SK-N-SH treated with all-trans-retinoic acid at 6 μM for 48 hours (cell line): ENCODE measurements around the gene CAAP1.

Experiments
- ATAC-seq: fragments of 200-7000 bp; cut with Tn5 transposase; 3 replicates; pipeline ENCODE4 v1.9.1; 2020; ENCODE audit warnings: mild to moderate bottlenecking, moderate library complexity
- ARNTL ChIP-seq: fragments of 450-650 bp; formaldehyde crosslinking; IDR thresholded peaks from 2 replicates; pipeline ENCODE4 v1.5.0; 2020; ENCODE audit warnings: low read depth, mild to moderate bottlenecking, moderate library complexity, borderline replicate concordance
- BACH2 ChIP-seq: fragments of 250-450 bp; sonication (Bioruptor Pico); IDR thresholded peaks from 2 replicates; pipeline ENCODE4 v1.9.0; 2021; ENCODE audit warnings: mild to moderate bottlenecking, borderline replicate concordance
- CSDC2 ChIP-seq: fragments of 250-450 bp; sonication (Bioruptor Pico); IDR thresholded peaks from 2 replicates; pipeline ENCODE4 v1.5.0; 2020; ENCODE audit warnings: mild to moderate bottlenecking, moderate library complexity
- CSRNP3 ChIP-seq: fragments of 250-450 bp; sonication (Bioruptor Pico); IDR thresholded peaks from 2 replicates; pipeline ENCODE4 v1.5.1; 2021; ENCODE audit warnings: mild to moderate bottlenecking, moderate library complexity
- ESRRG ChIP-seq: fragments of 250-450 bp; sonication (Bioruptor Pico); IDR thresholded peaks from 2 replicates; pipeline ENCODE4 v1.6.1; 2021; ENCODE audit warnings: mild to moderate bottlenecking
- GLIS3 ChIP-seq: fragments of 250-450 bp; sonication (Bioruptor Pico); IDR thresholded peaks from 2 replicates; pipeline ENCODE4 v1.5.0; 2020; ENCODE audit warnings: mild to moderate bottlenecking, moderate library complexity
- ISL1 ChIP-seq: fragments of 250-450 bp; sonication (Bioruptor Pico); IDR thresholded peaks from 2 replicates; pipeline ENCODE4 v2.1.2; 2022; ENCODE audit warnings: mild to moderate bottlenecking, moderate library complexity
- OSR1 ChIP-seq: fragments of 250-450 bp; sonication (Bioruptor Pico); IDR thresholded peaks from 2 replicates; pipeline ENCODE4 v1.8.0; 2022; ENCODE audit warnings: moderate library complexity, mild to moderate bottlenecking, inconsistent platforms
- PATZ1 ChIP-seq: fragments of 250-450 bp; sonication (Bioruptor Pico); IDR thresholded peaks from 2 replicates; pipeline ENCODE4 v1.8.0; 2020; ENCODE audit warnings: mild to moderate bottlenecking, moderate library complexity, borderline replicate concordance
- POU6F1 ChIP-seq: fragments of 250-450 bp; sonication (Bioruptor Pico); IDR thresholded peaks from 2 replicates; pipeline ENCODE4 v1.8.0; 2021; ENCODE audit warnings: low read depth, mild to moderate bottlenecking, moderate library complexity, borderline replicate concordance
- RARB ChIP-seq: fragments of 250-450 bp; sonication (Bioruptor Pico); IDR thresholded peaks from 2 replicates; pipeline ENCODE4 v1.8.0; 2021; ENCODE audit warnings: mild to moderate bottlenecking, moderate library complexity
- SNAI2 ChIP-seq: fragments of 250-450 bp; sonication (Bioruptor Pico); IDR thresholded peaks from 2 replicates; pipeline ENCODE4 v1.5.0; 2020; ENCODE audit warnings: mild to moderate bottlenecking, moderate library complexity
- TOX ChIP-seq: fragments of 250-450 bp; sonication (Bioruptor Pico); IDR thresholded peaks from 2 replicates; pipeline ENCODE4 v1.8.0; 2021; ENCODE audit warnings: mild to moderate bottlenecking, moderate library complexity, borderline replicate concordance
- TSHZ2 ChIP-seq: fragments of 250-450 bp; sonication (Bioruptor Pico); IDR thresholded peaks from 2 replicates; pipeline ENCODE4 v1.5.0; 2020; ENCODE audit warnings: mild to moderate bottlenecking, moderate library complexity
- ZC3H10 ChIP-seq: fragments of 250-450 bp; sonication (Bioruptor Pico); IDR thresholded peaks from 2 replicates; pipeline ENCODE4 v1.5.1; 2021; ENCODE audit warnings: mild to moderate bottlenecking, moderate library complexity
- ZFP3 ChIP-seq: fragments of 250-450 bp; sonication (Bioruptor Pico); IDR thresholded peaks from 2 replicates; pipeline ENCODE4 v1.5.0; 2020; ENCODE audit warnings: mild to moderate bottlenecking, moderate library complexity
- ZFP30 ChIP-seq: fragments of 450-650 bp; formaldehyde crosslinking; IDR thresholded peaks from 2 replicates; pipeline ENCODE4 v1.5.0; 2022; ENCODE audit warnings: mild to moderate bottlenecking, moderate library complexity
- ZNF565 ChIP-seq: fragments of 450-650 bp; formaldehyde crosslinking; conservative IDR thresholded peaks from 2 replicates; pipeline ENCODE4 v1.5.0; 2020; ENCODE audit warnings: low read depth, mild to moderate bottlenecking, moderate library complexity
- ZNF70 ChIP-seq: fragments of 450-650 bp; formaldehyde crosslinking; IDR thresholded peaks from 2 replicates; pipeline ENCODE4 v1.5.0; 2020; ENCODE audit warnings: mild to moderate bottlenecking, moderate library complexity
- ZNF8 ChIP-seq: fragments of 450-650 bp; formaldehyde crosslinking; IDR thresholded peaks from 2 replicates; pipeline ENCODE4 v1.5.0; 2020; ENCODE audit warnings: mild to moderate bottlenecking, moderate library complexity

Gene CAAP1

GRCh38 chr9:26893030-26893676, 551 bp upstream of the CAAP1 start:
- no peak for TF ChIP-seq RARB (CRISPR knock-in tag)
- no peak for TF ChIP-seq BACH2
- no peak for TF ChIP-seq TOX (CRISPR knock-in tag)
- no peak for ATAC-seq

GRCh38 chr9:26891726-26892125, 876 bp downstream of the CAAP1 start:
- no peak for TF ChIP-seq GLIS3
- ATAC-seq, result peak; percentile 1; the same call in 1 of the 3 replicates

- TF ChIP-seq POU6F1 (CRISPR knock-in tag), result no peak
- no peak for TF ChIP-seq TSHZ2
- no peak for TF ChIP-seq ISL1
- no peak for TF ChIP-seq ZC3H10 (CRISPR knock-in tag)
- TF ChIP-seq TOX (CRISPR knock-in tag), result no peak
- TF ChIP-seq SNAI2 (CRISPR knock-in tag), result no peak
- TF ChIP-seq BACH2, result no peak
- TF ChIP-seq CSRNP3 (CRISPR knock-in tag), result no peak
- no peak for TF ChIP-seq OSR1
- TF ChIP-seq ZNF70 (CRISPR knock-in tag), result no peak
- no peak for TF ChIP-seq RARB (CRISPR knock-in tag)
- no peak for TF ChIP-seq ARNTL (CRISPR knock-in tag)
- TF ChIP-seq ZFP3 (CRISPR knock-in tag), result no peak
- no peak for TF ChIP-seq GLIS3
Measured at GRCh38 chr9:26888271-26888670, 4.3 kb downstream of the CAAP1 start.

GRCh38 chr9:26882154-26882553, 10.4 kb downstream of the CAAP1 start:
- no peak for ATAC-seq
- no peak for TF ChIP-seq ZFP3 (CRISPR knock-in tag)
- TF ChIP-seq PATZ1 (CRISPR knock-in tag), result no peak
- no peak for TF ChIP-seq GLIS3
- TF ChIP-seq ZC3H10 (CRISPR knock-in tag), result no peak
- TF ChIP-seq ZFP30 (CRISPR knock-in tag), result no peak
- TF ChIP-seq ZNF8, result no peak
- TF ChIP-seq TSHZ2, result no peak
- TF ChIP-seq BACH2, result no peak
- no peak for TF ChIP-seq POU6F1 (CRISPR knock-in tag)
- no peak for TF ChIP-seq ZNF565
- TF ChIP-seq CSDC2 (CRISPR knock-in tag), result no peak
- TF ChIP-seq CSRNP3 (CRISPR knock-in tag), result no peak
- TF ChIP-seq ESRRG (CRISPR knock-in tag), result no peak

More at GRCh38 chr9:26888271-26888670, 4.3 kb downstream of the CAAP1 start:
- no peak for ATAC-seq
